ENCODE results near the gene LRRK1. TPM values are rescaled to one million over a fixed set of nuclear protein-coding genes. Genes with fewer than 3 reads are reported as not detected.

LRRK1 gene
- total and polyA plus RNA-seq, 12 donors: 1.5 to 8.1 (median 2.0) TPM

DNA sequence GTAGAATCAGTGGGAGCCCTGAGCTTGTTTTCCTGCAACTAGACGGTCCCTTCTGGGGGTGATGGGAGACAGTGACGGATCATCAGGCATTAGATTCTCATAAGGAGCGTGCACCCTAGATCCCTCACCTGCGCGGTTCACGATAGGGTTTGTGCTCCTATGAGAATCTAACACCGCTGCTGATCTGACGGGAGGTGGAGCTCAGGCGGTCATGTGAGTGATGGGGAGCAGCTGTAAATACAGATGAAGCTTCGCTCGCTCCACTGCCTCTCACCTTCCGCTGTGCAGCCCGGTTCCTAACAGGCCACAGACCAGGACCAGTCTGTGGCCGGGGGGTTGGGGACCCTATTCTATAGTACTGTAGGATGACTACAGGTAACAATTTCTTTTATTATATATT is 178.0 kb downstream of the LRRK1 start:
- no peaks in the 10 kb centered on the region for H3K27me3 ChIP-seq
- H3K9me3 ChIP-seq: peaks cover 0 to 3% (median 0%) of the 10 kb centered on the region in 11 donors
- no peak overlapping the region for H3K4me3 ChIP-seq
- no peak for DNase-seq
- intact Hi-C loops (cut with DNase I): no loop called here
- no peak overlapping the region for H3K27ac ChIP-seq
- H3K36me3 ChIP-seq: no peaks in the 10 kb centered on the region
- H3K4me1 ChIP-seq: peaks cover 7 to 12% (median 9%) of the 10 kb centered on the region in 9 donors
- no peak for ATAC-seq
- TF ChIP-seq, protein P1, sequence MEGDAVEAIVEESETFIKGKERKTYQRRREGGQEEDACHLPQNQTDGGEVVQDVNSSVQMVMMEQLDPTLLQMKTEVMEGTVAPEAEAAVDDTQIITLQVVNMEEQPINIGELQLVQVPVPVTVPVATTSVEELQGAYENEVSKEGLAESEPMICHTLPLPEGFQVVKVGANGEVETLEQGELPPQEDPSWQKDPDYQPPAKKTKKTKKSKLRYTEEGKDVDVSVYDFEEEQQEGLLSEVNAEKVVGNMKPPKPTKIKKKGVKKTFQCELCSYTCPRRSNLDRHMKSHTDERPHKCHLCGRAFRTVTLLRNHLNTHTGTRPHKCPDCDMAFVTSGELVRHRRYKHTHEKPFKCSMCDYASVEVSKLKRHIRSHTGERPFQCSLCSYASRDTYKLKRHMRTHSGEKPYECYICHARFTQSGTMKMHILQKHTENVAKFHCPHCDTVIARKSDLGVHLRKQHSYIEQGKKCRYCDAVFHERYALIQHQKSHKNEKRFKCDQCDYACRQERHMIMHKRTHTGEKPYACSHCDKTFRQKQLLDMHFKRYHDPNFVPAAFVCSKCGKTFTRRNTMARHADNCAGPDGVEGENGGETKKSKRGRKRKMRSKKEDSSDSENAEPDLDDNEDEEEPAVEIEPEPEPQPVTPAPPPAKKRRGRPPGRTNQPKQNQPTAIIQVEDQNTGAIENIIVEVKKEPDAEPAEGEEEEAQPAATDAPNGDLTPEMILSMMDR (IDR thresholded peaks at IDR 0.05): no peak
- WGBS, 2 donors: 95 to 97% methylated on average over 14 of the region's 14 CpGs

DNA sequence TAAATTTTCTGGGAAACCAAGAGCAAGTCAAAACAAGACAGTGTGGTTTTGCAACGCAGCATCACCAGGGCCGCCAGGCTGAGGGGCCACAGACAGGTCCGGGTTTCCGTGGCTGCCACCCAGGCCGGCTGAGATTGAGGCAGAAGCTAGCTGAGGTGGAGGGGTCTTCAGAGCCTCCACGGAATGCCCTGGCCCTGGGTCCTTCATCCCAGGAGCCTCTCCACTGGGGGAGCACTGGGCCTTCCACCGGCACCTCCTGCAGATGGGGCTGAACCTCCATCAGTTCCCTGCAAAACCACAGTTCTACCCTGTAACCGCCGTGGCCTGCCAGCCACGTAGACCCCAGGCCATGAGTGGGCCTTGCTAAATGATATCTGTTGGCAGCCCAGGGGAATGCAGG is 180.0 kb downstream of the LRRK1 start:
- Histone ChIP-seq H3K27me3 (no peaks in the 10 kb centered on the region), H3K4me3 (no peak overlapping the region), H3K4me1 (no peaks in the 10 kb centered on the region), H3K9me3 (peaks cover 0 to 3% (median 0%) of the 10 kb centered on the region in 11 donors), H3K27ac (no peak overlapping the region), H3K36me3 (no peaks in the 10 kb centered on the region)
- DNase-seq (no peak), ATAC-seq (peak in 1 of 8 donors; percentile 31)
- WGBS, 2 donors: 93 to 94% methylated on average over 10 of the region's 10 CpGs
- TF ChIP-seq, protein P1 (IDR thresholded peaks at IDR 0.05): no peak
- intact Hi-C loops (cut with DNase I): no loop called here

DNA sequence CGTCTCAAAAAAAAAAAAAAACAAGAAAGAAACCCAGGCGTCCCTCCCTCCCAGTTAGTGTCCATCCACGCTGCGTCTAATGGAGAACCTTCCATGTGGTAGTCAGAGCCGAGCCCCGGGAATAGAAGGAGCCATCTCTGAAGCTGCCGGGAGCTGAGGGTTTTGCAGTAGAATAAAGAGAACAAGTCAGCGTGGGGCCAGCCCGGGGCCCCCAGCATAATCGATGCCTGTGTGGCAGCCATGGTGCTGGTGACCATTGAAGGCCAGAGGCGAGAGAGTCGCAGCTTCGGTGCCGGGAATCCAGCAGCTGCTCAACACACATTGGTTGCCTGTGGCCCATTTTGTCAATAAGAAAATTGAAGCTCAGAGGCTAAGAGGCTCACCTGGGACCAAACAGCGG is 181.0 kb downstream of the LRRK1 start:
- Histone ChIP-seq H3K36me3 (no peaks in the 10 kb centered on the region), H3K27me3 (no peaks in the 10 kb centered on the region), H3K9me3 (peaks cover 0 to 3% (median 0%) of the 10 kb centered on the region in 11 donors), H3K4me1 (peaks cover 0 to 2% (median 0%) of the 10 kb centered on the region in 9 donors), H3K4me3 (no peak overlapping the region), H3K27ac (no peak overlapping the region)
- WGBS, 2 donors: 97% methylated on average over 15 of the region's 15 CpGs
- ATAC-seq: no peak
- DNase-seq: no peak
- TF ChIP-seq, protein P1 (IDR thresholded peaks at IDR 0.05): no peak
- intact Hi-C loops (cut with DNase I): no loop called here

DNA sequence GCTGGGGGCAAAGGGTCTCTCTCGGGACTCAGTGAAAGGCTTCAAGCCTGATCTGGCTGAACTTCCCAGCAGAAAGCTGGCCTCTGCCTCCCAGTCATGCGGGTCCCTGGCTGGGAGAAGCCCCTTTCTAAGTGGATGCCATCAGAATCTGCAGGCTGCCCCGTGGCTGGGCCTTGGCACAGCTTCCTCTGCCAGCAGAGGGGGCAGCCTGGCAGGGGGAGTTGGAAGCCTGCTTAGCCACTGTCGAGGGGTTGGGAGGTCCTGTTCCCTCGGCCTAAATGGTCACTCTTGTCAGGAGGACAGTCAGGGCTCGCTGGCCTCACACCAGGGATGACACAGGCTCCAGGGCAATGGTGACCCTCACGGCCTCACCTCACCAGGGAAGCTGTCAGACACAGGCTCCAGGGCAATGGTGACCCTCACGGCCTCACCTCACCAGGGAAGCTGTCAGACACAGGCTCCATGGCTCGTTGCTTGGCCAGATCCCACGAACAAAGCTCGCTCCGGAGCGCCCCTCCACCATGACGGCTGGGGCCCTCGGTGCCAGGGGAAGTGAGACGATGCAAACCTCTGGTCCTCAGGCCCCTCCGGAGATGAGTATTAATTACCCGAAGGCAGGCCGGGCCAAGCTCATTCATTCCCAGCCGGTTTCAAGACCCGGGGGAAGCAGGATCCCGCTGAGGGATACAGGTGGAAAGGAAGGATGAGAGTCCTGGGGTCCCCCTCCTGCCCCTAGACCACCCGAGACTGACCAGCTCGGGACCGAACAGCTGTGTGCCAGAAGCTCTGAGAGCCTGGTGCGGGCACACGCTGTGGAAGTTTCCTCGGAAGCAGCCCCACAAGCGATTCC is 181.7 kb downstream of the LRRK1 start:
- Histone ChIP-seq H3K27me3 (no peaks in the 10 kb centered on the region), H3K4me3 (no peak overlapping the region), H3K4me1 (peaks cover 0 to 8% (median 3%) of the 10 kb centered on the region in 9 donors), H3K36me3 (no peaks in the 10 kb centered on the region), H3K27ac (no peak overlapping the region), H3K9me3 (peaks cover 0 to 3% (median 0%) of the 10 kb centered on the region in 11 donors)
- intact Hi-C loops (cut with DNase I): no loop called here
- 92 to 93% methylated on average over 29 of the region's 29 CpGs for WGBS, 2 donors
- TF ChIP-seq, protein P1 (IDR thresholded peaks at IDR 0.05): no peak
- ATAC-seq (no peak), DNase-seq (no peak)

Measured in heart right ventricle (tissue), 16 donors.